ENCODE measurements around the gene SLC7A5.

DNA sequence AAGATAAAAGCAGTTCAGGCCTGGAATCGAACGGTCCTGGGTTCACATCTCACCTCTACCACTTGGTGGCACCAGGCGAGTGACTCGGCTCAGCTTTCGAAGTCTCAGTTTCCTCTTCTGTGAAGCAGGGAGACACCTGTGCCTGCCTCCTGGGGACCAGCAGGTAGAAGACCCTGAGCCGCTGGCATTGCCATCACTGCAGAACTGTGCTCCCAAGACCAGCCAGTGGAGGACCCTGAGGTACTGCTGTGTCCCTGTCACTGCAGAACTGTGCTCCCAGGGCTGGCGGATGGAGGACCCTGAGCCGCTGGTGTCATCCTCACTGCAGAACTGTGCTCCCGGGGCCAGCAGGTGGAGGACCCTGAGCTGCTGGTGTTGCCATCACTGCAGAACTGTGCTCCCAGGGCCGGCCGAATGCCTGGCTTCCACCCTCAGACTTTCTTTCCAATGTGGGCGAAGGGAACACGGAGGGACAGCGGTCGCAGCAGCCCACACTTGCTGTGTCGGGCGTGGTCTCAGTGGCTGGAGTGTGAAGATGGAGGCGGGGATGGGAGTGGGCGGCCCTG lies 8.7 kb upstream of the SLC7A5 start:
- TF ChIP-seq POLR2A (IDR thresholded peaks at IDR 0.05; ENCODE audit: low read depth, low read length) (no peak), POLR2AphosphoS5 (IDR thresholded peaks at IDR 0.05; ENCODE audit: low read depth, low read length) (no peak)
